Stimulated activated CD4-positive, alpha-beta T cell treated with anti-CD3 and anti-CD28 coated beads, Interleukin-15, amount 100 ng/mL, for 1 hour (primary cell): ENCODE measurements around the gene CSAG1.
"Not testable (repeated sequence)": the region's sequence is repeated elsewhere in the genome, so short reads cannot be mapped to it uniquely, and the experiment has no call there.

Experiments
- DNase-seq, 2 donors: peaks; one replicate each; pipeline ENCODE4 v3.0.0-alpha.2; 2020; ENCODE audit warnings: low read depth in 1 of 2, low spot score in 1 of 2

The CSAG1 gene

GRCh38 chrX:152700390-152700789 lies 33.1 kb downstream of the CSAG1 start:
- DNase-seq = not testable (repeated sequence)

- DNase-seq = not testable (repeated sequence)
These were observed 35.3 kb downstream of the CSAG1 start, which contains the start of gene MAGEA3 for GRCh38 chrX:152697952-152698931. TSS of gene MAGEA3 (plus strand) at chrX:152698794. CDS start at chrX:152700833, 2,039 bp downstream.

GRCh38 chrX:152681012-152681411 lies 52.5 kb downstream of the CSAG1 start:
- not testable (repeated sequence) for DNase-seq
